Islet of Langerhans (tissue), 1 donor: ENCODE data around the gene BEX4.
A peak's percentile ranks its signal among the peaks of the same experiment; 100 is the strongest.

ENCODE experiments used
- FAIRE-seq: peaks from one replicate; lab custom pipeline; 2011; peaks lifted over from hg19 to GRCh38; lab: Jason Lieb, UNC

The BEX4 gene

DNA sequence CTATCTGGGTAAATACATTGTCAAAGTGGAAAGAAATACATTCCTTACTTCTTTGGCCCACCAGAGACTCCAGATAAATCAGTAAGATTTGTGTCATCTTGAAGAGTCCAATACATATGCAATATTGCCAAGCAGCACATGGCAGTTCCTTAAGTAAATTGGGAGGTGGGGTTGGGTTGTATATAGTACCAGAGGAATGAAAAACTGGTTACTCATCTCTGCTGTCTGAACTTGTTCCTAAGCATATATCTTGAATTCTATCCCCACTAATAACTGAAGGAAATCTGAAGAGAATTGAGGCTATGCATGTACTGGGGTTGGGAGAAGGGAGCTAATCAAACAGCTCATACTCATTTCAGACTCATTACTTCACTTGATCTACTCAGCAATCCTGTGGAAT is 25.2 kb downstream of the BEX4 start:
- no peak for FAIRE-seq

DNA sequence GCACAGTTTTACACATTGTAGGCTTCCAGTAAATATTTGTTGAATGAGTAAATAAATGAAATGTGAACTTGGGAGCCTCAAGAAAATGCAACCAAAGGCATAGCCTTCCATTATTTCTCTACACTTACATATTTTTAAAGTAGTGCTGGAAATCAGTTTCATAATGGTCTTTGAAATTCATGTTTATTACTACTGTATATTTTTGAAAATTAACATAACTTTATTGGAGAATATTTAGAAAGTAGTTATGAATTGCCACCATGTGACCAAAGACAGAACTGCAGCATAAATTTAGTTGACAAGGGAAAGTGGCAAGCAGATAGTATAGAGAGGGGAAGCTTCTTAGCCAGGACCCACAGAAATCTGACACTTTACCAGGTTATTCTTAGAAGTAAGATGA is 33.6 kb downstream of the BEX4 start:
- FAIRE-seq: peak; percentile 99

DNA sequence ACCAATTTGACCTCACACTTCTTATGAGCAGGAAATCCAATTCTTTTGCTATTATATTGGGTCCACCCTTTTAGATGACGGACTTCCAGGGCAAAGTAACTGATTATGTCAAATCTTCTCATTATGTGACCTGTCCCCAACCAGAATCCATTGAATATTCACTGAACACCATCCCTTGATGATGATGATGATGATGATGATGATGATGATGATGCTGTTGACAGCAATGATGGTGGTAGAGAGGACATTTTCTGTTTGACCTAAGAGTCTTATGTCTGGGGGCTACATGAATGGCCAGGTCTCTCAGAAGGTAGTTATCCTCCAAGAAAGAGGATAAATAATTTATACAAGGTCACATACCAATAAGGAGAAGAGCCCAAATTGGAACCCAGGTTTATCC is 34.9 kb downstream of the BEX4 start:
- FAIRE-seq: no peak

GRCh38 chrX:103250977-103251376 is 36.1 kb downstream of the BEX4 start:
- no peak for FAIRE-seq

DNA sequence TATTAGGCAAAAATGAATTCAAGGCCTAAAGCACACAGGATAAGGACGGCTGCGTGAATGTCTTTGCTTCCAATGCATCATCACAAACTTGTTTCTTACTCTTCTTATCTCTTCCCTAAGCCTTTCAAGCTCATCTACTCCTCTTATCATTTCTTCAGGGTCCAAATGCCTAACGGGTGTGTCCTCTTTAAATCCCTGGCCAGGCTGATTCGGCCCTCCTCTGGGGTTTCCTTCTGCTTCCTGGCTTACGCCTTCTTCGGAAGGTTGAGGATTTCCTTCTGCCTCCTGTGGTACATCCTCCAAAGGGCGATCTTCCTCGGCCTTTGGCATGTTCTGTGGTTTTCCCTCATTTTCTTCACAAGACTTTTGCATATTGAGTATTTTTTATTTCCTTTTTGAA is 38.7 kb downstream of the BEX4 start:
- FAIRE-seq: no peak

DNA sequence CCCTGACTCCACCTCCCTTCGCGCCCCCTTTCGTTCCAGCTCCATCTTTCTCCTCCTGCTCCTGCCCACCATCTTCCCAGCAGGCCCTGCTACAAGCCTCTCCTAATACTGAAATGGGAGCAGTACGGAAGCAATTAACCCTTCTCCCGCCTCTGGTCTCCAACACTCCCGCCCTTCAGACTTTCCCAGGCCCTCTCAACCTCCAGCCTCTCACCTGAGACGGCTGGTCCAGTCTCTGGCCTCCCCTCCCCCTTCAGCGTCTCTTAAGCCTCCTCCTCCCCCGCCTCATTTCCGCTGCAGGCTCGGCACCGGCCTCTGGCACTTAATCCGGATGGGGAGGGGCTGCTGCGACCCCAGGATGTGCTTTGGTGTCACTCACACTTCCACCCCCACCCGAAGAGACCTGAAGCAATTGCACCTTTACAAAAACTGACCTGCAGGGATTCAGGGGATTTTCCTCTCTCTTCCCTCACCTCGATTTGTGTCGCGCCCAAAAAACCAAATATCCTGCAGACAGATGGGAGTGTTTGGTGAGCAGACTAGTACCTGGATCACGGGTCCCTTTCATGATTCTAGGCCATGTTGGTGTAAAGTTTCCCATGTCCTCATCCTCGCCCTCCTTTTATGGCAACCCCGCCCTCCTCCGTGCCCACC is 39.4 kb downstream of the BEX4 start:
- FAIRE-seq: no peak

GRCh38 chrX:103254921-103255493 is 40.1 kb downstream of the BEX4 start, which contains the start of gene TCEAL8:
TCEAL8 (minus strand) TSS chrX:103255155; CDS start chrX:103253979, 1,176 bp downstream.
- FAIRE-seq: no peak

DNA sequence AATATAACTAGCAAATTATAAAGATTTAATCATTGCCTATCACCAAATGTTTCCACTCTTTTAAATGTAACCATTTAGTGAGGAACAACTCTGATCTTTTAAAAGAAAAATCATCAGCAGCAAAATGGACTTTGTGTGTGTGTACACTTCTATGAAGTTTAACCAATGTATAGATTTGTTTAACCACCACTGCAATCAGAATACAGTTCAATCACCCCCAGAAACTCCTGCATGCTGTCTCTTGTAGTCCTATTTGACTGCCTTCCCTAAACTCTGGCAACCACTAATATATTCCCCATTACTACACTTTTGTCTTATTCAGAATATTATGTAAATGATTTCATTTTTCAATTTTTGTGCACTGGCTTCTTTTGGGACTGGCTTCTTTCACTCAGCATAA is 41.7 kb downstream of the BEX4 start:
- FAIRE-seq: no peak

- no peak for FAIRE-seq
Measured at GRCh38 chrX:103258275-103258674, 43.4 kb downstream of the BEX4 start.
